Measurements from ENCODE around the gene TRABD2B. TPM values are rescaled to one million over a fixed set of nuclear protein-coding genes. Genes with fewer than 3 reads are reported as not detected.
A peak's percentile ranks its signal among the peaks of the same experiment; 100 is the strongest.

The TRABD2B gene
- polyA plus RNA-seq, 12 donors: 2.6 to 11.0 (median 4.7) TPM; not detected in 1

- no peak for DNase-seq
These were observed 161.8 kb downstream of the TRABD2B start for GRCh38 chr1:47835409-47835808.

GRCh38 chr1:47834326-47834725 lies 162.9 kb downstream of the TRABD2B start:
- no peak for DNase-seq

GRCh38 chr1:47830641-47831333 lies 166.4 kb downstream of the TRABD2B start:
- no peak for DNase-seq

GRCh38 chr1:47830021-47830420 lies 167.2 kb downstream of the TRABD2B start:
- DNase-seq: no peak

- no peak for DNase-seq
These were observed 168.2 kb downstream of the TRABD2B start for GRCh38 chr1:47828978-47829377.

- DNase-seq: no peak
These were observed 170.1 kb downstream of the TRABD2B start for GRCh38 chr1:47827109-47827508.

- no peak for DNase-seq
These were observed 172.5 kb downstream of the TRABD2B start for GRCh38 chr1:47824716-47825115.

GRCh38 chr1:47824297-47824696 lies 172.9 kb downstream of the TRABD2B start:
- DNase-seq: no peak

- no peak for DNase-seq
These were observed 174.0 kb downstream of the TRABD2B start for GRCh38 chr1:47823040-47823808.

- no peak for DNase-seq
These were observed 175.4 kb downstream of the TRABD2B start for GRCh38 chr1:47821760-47822159.

- no peak for DNase-seq
These were observed 177.7 kb downstream of the TRABD2B start for GRCh38 chr1:47819574-47819888.

GRCh38 chr1:47818682-47819573 lies 178.3 kb downstream of the TRABD2B start:
- no peak for DNase-seq

GRCh38 chr1:47817861-47818260 lies 179.3 kb downstream of the TRABD2B start:
- no peak for DNase-seq

- DNase-seq: no peak
These were observed 180.7 kb downstream of the TRABD2B start for GRCh38 chr1:47816325-47817071.

GRCh38 chr1:47814612-47815395 lies 182.4 kb downstream of the TRABD2B start:
- DNase-seq: peak; percentile 53

GRCh38 chr1:47813970-47814369 lies 183.2 kb downstream of the TRABD2B start:
- no peak for DNase-seq

- no peak for DNase-seq
These were observed 184.2 kb downstream of the TRABD2B start for GRCh38 chr1:47812904-47813514.

- DNase-seq: no peak
These were observed 186.1 kb downstream of the TRABD2B start for GRCh38 chr1:47810964-47811682.

GRCh38 chr1:47809301-47810084 lies 187.7 kb downstream of the TRABD2B start:
- DNase-seq: no peak

All from muscle of arm (tissue), 12 donors.